K562 (cell line): ENCODE measurements around the gene PPP3CB.

Experiments used
- CTCF ChIP-seq, 3 experiments: IDR thresholded peaks in 2 of 3; conservative IDR thresholded peaks in 1 of 3; 2 replicates each; pipeline ENCODE4 v1.5.1; 2011 to 2012; ENCODE audit warnings: low read length in 3 of 3, mild to moderate bottlenecking in 3 of 3, control low read depth in 2 of 3, improper control_type of control experiment in 1 of 3, inconsistent platforms in 1 of 3, low read depth in 1 of 3, mixed read lengths in 1 of 3, moderate library complexity in 1 of 3; ENCODE audit not compliant: insufficient read depth in 2 of 3
- EP300 ChIP-seq: IDR thresholded peaks from 2 replicates; pipeline ENCODE4 v1.6.1; 2012; ENCODE audit warnings: low read length, improper control_type of control experiment
- ETV6 ChIP-seq, 3 experiments: fragments of 150-350 bp in 1 of 3; sonication (generic) in 1 of 3; formaldehyde crosslinking in 1 of 3; IDR thresholded peaks; 2 replicates each; pipeline versions ENCODE4 v1.6.1 to v1.8.0; 2014 to 2022; ENCODE audit warnings: borderline replicate concordance in 2 of 3, low read depth in 2 of 3, antibody characterized with exemption in 1 of 3, low read length in 1 of 3, mild to moderate bottlenecking in 1 of 3, missing genetic modification reagents in 1 of 3
- FOXK2 ChIP-seq, 2 experiments: fragments of 450-650 bp; IDR thresholded peaks in 1 of 2; conservative IDR thresholded peaks in 1 of 2; 2 replicates each; pipeline ENCODE4 v1.6.1; 2016; ENCODE audit warnings: low read depth in 2 of 2, mild to moderate bottlenecking in 1 of 2
- HIVEP1 ChIP-seq: fragments of 250-450 bp; sonication (Bioruptor Pico); IDR thresholded peaks from 2 replicates; pipeline ENCODE4 v1.4.0; 2020; ENCODE audit warnings: mild to moderate bottlenecking
- JUN ChIP-seq, 2 experiments: sonication (generic) in 1 of 2; formaldehyde crosslinking in 1 of 2; IDR thresholded peaks; 2 replicates each; pipeline versions ENCODE4 v1.6.1 to v1.8.0; 2012 to 2022; ENCODE audit warnings: borderline replicate concordance in 2 of 2, mild to moderate bottlenecking in 2 of 2, improper control_type of control experiment in 1 of 2, low read depth in 1 of 2, low read length in 1 of 2, missing genetic modification reagents in 1 of 2
- MAX ChIP-seq: sonication (generic); formaldehyde crosslinking; IDR thresholded peaks from 2 replicates; pipeline ENCODE4 v1.9.0; 2022; ENCODE audit warnings: mild to moderate bottlenecking, missing genetic modification reagents
- NUFIP1 ChIP-seq: fragments of 450-650 bp; IDR thresholded peaks from 2 replicates; pipeline ENCODE4 v1.6.1; 2018; ENCODE audit not compliant: partially characterized antibody
- POLR2A ChIP-seq: fragments of 450-650 bp; conservative IDR thresholded peaks from 2 replicates; pipeline ENCODE4 v1.6.1; 2016
- REST ChIP-seq, 2 experiments: fragments of 450-650 bp; formaldehyde crosslinking in 1 of 2; IDR thresholded peaks; 2 replicates each; pipeline versions ENCODE4 v1.4.0 to v1.6.1; 2014 to 2020; ENCODE audit warnings: mild to moderate bottlenecking in 2 of 2, borderline replicate concordance in 1 of 2, low read depth in 1 of 2
- SUPT5H ChIP-seq: fragments of 450-650 bp; IDR thresholded peaks from 2 replicates; pipeline ENCODE4 v1.6.1; 2016
- TCF7L2 ChIP-seq: fragments of 150-350 bp; IDR thresholded peaks from 2 replicates; pipeline ENCODE4 v1.6.1; 2016; ENCODE audit warnings: low read depth, mild to moderate bottlenecking, low read length, moderate library complexity
- TF ChIP-seq, protein P1 (sequence below): fragments of 450-650 bp; IDR thresholded peaks from 2 replicates; pipeline ENCODE4 v1.6.1; 2017; ENCODE audit warnings: antibody characterized with exemption, mild to moderate bottlenecking

GRCh38 chr10:73405556-73405955 lies 90.3 kb downstream of the PPP3CB start:
- no peak for TF ChIP-seq CTCF (IDR thresholded peaks at IDR 0.05 in 2 of 3, conservative IDR thresholded peaks at IDR 0.05 in 1 of 3; ENCODE audit: insufficient read depth in 2 of 3, low read depth in 1 of 3, low read length in 3 of 3)
- TF ChIP-seq POLR2A = no peak
- no peak for TF ChIP-seq FOXK2 (conservative IDR thresholded peaks at IDR 0.05 in 1 of 2, IDR thresholded peaks at IDR 0.05 in 1 of 2; ENCODE audit: low read depth in 2 of 2)
- no peak for TF ChIP-seq TCF7L2
- TF ChIP-seq, protein P1, sequence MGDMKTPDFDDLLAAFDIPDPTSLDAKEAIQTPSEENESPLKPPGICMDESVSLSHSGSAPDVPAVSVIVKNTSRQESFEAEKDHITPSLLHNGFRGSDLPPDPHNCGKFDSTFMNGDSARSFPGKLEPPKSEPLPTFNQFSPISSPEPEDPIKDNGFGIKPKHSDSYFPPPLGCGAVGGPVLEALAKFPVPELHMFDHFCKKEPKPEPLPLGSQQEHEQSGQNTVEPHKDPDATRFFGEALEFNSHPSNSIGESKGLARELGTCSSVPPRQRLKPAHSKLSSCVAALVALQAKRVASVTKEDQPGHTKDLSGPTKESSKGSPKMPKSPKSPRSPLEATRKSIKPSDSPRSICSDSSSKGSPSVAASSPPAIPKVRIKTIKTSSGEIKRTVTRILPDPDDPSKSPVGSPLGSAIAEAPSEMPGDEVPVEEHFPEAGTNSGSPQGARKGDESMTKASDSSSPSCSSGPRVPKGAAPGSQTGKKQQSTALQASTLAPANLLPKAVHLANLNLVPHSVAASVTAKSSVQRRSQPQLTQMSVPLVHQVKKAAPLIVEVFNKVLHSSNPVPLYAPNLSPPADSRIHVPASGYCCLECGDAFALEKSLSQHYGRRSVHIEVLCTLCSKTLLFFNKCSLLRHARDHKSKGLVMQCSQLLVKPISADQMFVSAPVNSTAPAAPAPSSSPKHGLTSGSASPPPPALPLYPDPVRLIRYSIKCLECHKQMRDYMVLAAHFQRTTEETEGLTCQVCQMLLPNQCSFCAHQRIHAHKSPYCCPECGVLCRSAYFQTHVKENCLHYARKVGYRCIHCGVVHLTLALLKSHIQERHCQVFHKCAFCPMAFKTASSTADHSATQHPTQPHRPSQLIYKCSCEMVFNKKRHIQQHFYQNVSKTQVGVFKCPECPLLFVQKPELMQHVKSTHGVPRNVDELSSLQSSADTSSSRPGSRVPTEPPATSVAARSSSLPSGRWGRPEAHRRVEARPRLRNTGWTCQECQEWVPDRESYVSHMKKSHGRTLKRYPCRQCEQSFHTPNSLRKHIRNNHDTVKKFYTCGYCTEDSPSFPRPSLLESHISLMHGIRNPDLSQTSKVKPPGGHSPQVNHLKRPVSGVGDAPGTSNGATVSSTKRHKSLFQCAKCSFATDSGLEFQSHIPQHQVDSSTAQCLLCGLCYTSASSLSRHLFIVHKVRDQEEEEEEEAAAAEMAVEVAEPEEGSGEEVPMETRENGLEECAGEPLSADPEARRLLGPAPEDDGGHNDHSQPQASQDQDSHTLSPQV = no peak
- no peak for TF ChIP-seq ETV6 (IDR thresholded peaks at IDR 0.05; ENCODE audit: borderline replicate concordance in 1 of 2, low read depth in 2 of 2, low read length in 1 of 2)
- no peak for TF ChIP-seq ETV6 (CRISPR knock-in tag; IDR thresholded peaks at IDR 0.05; ENCODE audit: borderline replicate concordance)
- no peak for TF ChIP-seq HIVEP1 (CRISPR knock-in tag)
- TF ChIP-seq REST (IDR thresholded peaks at IDR 0.05; ENCODE audit: borderline replicate concordance) = no peak
- no peak for TF ChIP-seq REST (CRISPR knock-in tag; IDR thresholded peaks at IDR 0.05; ENCODE audit: low read depth)
- no peak for TF ChIP-seq JUN (IDR thresholded peaks at IDR 0.05; ENCODE audit: borderline replicate concordance, low read depth, low read length)
- no peak for TF ChIP-seq JUN (CRISPR knock-in tag; IDR thresholded peaks at IDR 0.05; ENCODE audit: borderline replicate concordance)
- no peak for TF ChIP-seq MAX (CRISPR knock-in tag)
- TF ChIP-seq SUPT5H = no peak
- TF ChIP-seq NUFIP1 = no peak
- no peak for TF ChIP-seq EP300
